ENCODE data around the gene TUBA8. TPM values are rescaled to one million over a fixed set of nuclear protein-coding genes. Genes with fewer than 3 reads are reported as not detected.

TUBA8 gene
- total and polyA plus RNA-seq, 2 donors (not counting 3 experiments of a cell fraction or from before 2014, with no cell fraction given): 6.9 to 8.9 TPM

DNA sequence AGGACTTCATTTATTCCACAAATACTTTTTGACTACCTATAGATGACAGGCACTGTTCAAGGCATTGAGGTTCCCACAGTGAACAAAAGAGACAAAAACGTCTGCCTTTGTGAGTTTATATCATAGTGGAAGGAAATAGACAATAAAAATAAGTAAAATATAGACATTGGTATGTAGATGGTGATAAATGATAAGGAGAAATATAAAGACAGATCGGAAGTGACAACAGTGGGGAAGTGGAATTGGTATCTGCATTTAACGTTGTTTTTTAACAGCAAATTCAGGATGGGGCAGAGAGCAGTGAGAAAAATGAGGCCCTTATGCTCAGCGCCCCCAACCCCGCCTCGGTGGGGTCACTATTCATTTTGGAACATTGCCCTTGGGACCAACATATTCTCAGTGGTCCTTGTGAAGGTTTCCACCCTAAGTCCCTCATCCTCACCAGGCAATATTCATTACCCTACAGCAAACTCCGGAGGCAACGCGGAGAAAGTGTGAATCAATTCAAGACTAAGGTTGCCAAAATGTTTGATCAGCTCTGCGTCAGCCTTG, 33.4 kb upstream of the TUBA8 start:
- Histone ChIP-seq H3K27ac (ENCODE audit: insufficient read depth, low read depth, low read length) (peak overlapping the region; percentile 56), H3K36me3 (ENCODE audit: control insufficient read depth in 2 of 2, extremely low read depth in 1 of 2, insufficient read depth in 2 of 2, low read length in 2 of 2) (peaks cover 3 to 8% of the 10 kb centered on the region in 2 experiments), H4K20me1 (replicated peaks; ENCODE audit: control insufficient read depth, extremely low read depth, insufficient read depth, low read length) (no peaks in the 10 kb centered on the region), H3K9me3 (replicated peaks; ENCODE audit: control insufficient read depth, insufficient read depth, low read length) (no peaks in the 10 kb centered on the region), H2AFZ (ENCODE audit: low read depth, low read length) (peak overlapping the region; percentile 91), H3K9me1 (replicated peaks; ENCODE audit: control insufficient read depth, extremely low read depth, insufficient read depth, low read length) (no peaks in the 10 kb centered on the region), H3K4me1 (ENCODE audit: control insufficient read depth, extremely low read depth, insufficient read depth, low read length) (peaks cover 21% of the 10 kb centered on the region), H3K4me2 (ENCODE audit: insufficient read depth, low read length) (peak overlapping the region; percentile 98), H3K4me3 (replicated peaks in 1 of 3; ENCODE audit: insufficient read depth in 1 of 3, low read depth in 1 of 3, low read length in 3 of 3) (peak overlapping the region; percentile 83 to 90 (median 86)), H3K9ac (replicated peaks; ENCODE audit: extremely low read depth, insufficient read depth, low read length) (peak overlapping the region; percentile 52), H3K79me2 (ENCODE audit: control insufficient read depth, insufficient read depth, low read length) (peaks cover 33% of the 10 kb centered on the region), H3K27me3 (ENCODE audit: control insufficient read depth in 2 of 2, insufficient read depth in 2 of 2, low read length in 2 of 2) (peaks cover 0 to 3% of the 10 kb centered on the region in 2 experiments)
- ChIA-PET POLR2A (no interaction called here), CTCF (interaction anchor here (0.6 to 8.5 kb wide), 22 partner anchors 11 to 576 kb away, joined by 3 to 385 read pairs (median 6); partner anchors contain the start of gene USP18)
- TF ChIP-seq JUN (IDR thresholded peaks at IDR 0.05; ENCODE audit: borderline replicate concordance, insufficient read depth, insufficient read length, low read depth) (no peak), POLR2A (IDR thresholded peaks at IDR 0.05; ENCODE audit: low read depth, low read length) (no peak), FOS (IDR thresholded peaks at IDR 0.05; ENCODE audit: borderline replicate concordance, insufficient read depth, low read length) (no peak), GATA2 (IDR thresholded peaks at IDR 0.05; ENCODE audit: insufficient read depth, insufficient read length, low read depth, low read length) (no peak), EZH2 (IDR thresholded peaks at IDR 0.05; ENCODE audit: borderline replicate concordance, low read depth, low read length, severe bottlenecking) (no peak), POLR2AphosphoS5 (IDR thresholded peaks at IDR 0.05; ENCODE audit: insufficient read depth, low read depth, low read length) (no peak)
- TF ChIP-seq, protein P1, sequence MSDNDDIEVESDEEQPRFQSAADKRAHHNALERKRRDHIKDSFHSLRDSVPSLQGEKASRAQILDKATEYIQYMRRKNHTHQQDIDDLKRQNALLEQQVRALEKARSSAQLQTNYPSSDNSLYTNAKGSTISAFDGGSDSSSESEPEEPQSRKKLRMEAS (IDR thresholded peaks at IDR 0.05; ENCODE audit: insufficient read depth, insufficient read length): no peak
- TF ChIP-seq, protein P2, sequence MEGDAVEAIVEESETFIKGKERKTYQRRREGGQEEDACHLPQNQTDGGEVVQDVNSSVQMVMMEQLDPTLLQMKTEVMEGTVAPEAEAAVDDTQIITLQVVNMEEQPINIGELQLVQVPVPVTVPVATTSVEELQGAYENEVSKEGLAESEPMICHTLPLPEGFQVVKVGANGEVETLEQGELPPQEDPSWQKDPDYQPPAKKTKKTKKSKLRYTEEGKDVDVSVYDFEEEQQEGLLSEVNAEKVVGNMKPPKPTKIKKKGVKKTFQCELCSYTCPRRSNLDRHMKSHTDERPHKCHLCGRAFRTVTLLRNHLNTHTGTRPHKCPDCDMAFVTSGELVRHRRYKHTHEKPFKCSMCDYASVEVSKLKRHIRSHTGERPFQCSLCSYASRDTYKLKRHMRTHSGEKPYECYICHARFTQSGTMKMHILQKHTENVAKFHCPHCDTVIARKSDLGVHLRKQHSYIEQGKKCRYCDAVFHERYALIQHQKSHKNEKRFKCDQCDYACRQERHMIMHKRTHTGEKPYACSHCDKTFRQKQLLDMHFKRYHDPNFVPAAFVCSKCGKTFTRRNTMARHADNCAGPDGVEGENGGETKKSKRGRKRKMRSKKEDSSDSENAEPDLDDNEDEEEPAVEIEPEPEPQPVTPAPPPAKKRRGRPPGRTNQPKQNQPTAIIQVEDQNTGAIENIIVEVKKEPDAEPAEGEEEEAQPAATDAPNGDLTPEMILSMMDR (IDR thresholded peaks at IDR 0.05; ENCODE audit: extremely low read depth in 1 of 2, insufficient read depth in 1 of 2, low read depth in 1 of 2, low read length in 2 of 2): no peak
- dilution Hi-C loops (cut with MboI; ENCODE audit: extremely low pct_ligation_motif_present, low sequenced_read_pairs) (no loop called here), intact Hi-C loops (cut with micrococcal nuclease) (loop anchor here (2.0 to 10.0 kb wide), 4 partner anchors 52 to 518 kb away; partner anchors contain the start of genes BCL2L13 and MICAL3)
- FAIRE-seq (peak; percentile 47), DNase-seq (ENCODE audit: low read depth, low spot score) (peak; percentile 9)
- BruUV-seq (replicated peaks): TSS peak; percentile 63
